K562 (cell line): Measurements from ENCODE around the gene VSIG10. TPM values are rescaled to one million over a fixed set of nuclear protein-coding genes. Genes with fewer than 3 reads are reported as not detected.

ENCODE experiments used
- ATF7 ChIP-seq: fragments of 450-650 bp; IDR thresholded peaks from 2 replicates; pipeline ENCODE4 v1.7.1; 2014; ENCODE audit warnings: mild to moderate bottlenecking, moderate library complexity
- CHD1 ChIP-seq: fragments of 200-600 bp; sonication (generic); IDR thresholded peaks from one replicate; pipeline ENCODE4 v1.6.1; 2012; ENCODE audit warnings: mild to moderate bottlenecking, moderate library complexity, low read length, inconsistent platforms
- FOXM1 ChIP-seq, 2 experiments: fragments of 450-650 bp in 1 of 2; sonication (generic) in 1 of 2; formaldehyde crosslinking in 1 of 2; IDR thresholded peaks; 2 replicates each; pipeline versions ENCODE4 v1.6.1 to v1.9.0; 2017 to 2022; ENCODE audit warnings: low read depth in 2 of 2, mild to moderate bottlenecking in 2 of 2, missing genetic modification reagents in 1 of 2, moderate library complexity in 1 of 2
- HNRNPUL1 ChIP-seq: fragments of 200-400 bp; formaldehyde crosslinking; IDR thresholded peaks from 2 replicates; pipeline ENCODE4 v1.6.1; 2017; ENCODE audit warnings: low read length
- MTA3 ChIP-seq: fragments of 450-650 bp; formaldehyde crosslinking; IDR thresholded peaks from 2 replicates; pipeline ENCODE4 v1.6.1; 2017; ENCODE audit warnings: mild to moderate bottlenecking, borderline replicate concordance
- PHF21A ChIP-seq: fragments of 450-650 bp; IDR thresholded peaks from 2 replicates; pipeline ENCODE4 v1.6.1; 2017; ENCODE audit warnings: low read depth, borderline replicate concordance
- ZNF316 ChIP-seq: fragments of 450-650 bp; IDR thresholded peaks from 2 replicates; pipeline ENCODE4 v1.6.1; 2016
- ZSCAN29 ChIP-seq: fragments of 450-650 bp; IDR thresholded peaks from 2 replicates; pipeline ENCODE4 v1.6.1; 2017
- polyA plus RNA-seq, 8 experiments: library from polyadenylated mRNA; depleted of rRNA in 4 of 8; stranded (reverse) in 5 of 8; unstranded in 3 of 8; fragments of >200 nt; fragmentation: Nextera tagmentation in 2 of 8; fragmentation: Illumina TruSeq in 1 of 8; extraction: Ambion mirVana in 2 of 8; extraction: Trizol in 1 of 8; gene quantifications; 2 replicates each; pipeline versions ENCODE4 v1.2.1 to v1.2.3, GENCODE V29; 2011 to 2014; ENCODE audit warnings: inconsistent platforms in 1 of 8, missing spikeins in 1 of 8
- total RNA-seq, 7 experiments: library from RNA; depleted of rRNA in 6 of 7; stranded (reverse); fragments of >200 nt in 6 of 7; fragmentation: Illumina TruSeq in 2 of 7; extraction: Trizol in 2 of 7; gene quantifications; 2 replicates each; pipeline versions ENCODE4 v1.2.1 to v1.2.3, GENCODE V29; 2011 to 2021; ENCODE audit warnings: low replicate concordance in 1 of 7
- TF ChIP-seq, protein P1 (sequence below): fragments of 450-650 bp; formaldehyde crosslinking; IDR thresholded peaks from 2 replicates; pipeline ENCODE4 v1.4.0; 2022; ENCODE audit warnings: mild to moderate bottlenecking, moderate library complexity

The VSIG10 gene
- total and polyA plus RNA-seq, 9 of the 15 experiments (the other 6 are each of a cell fraction or from before 2014, with no cell fraction given): 4.1 to 8.8 (median 4.7) TPM

DNA sequence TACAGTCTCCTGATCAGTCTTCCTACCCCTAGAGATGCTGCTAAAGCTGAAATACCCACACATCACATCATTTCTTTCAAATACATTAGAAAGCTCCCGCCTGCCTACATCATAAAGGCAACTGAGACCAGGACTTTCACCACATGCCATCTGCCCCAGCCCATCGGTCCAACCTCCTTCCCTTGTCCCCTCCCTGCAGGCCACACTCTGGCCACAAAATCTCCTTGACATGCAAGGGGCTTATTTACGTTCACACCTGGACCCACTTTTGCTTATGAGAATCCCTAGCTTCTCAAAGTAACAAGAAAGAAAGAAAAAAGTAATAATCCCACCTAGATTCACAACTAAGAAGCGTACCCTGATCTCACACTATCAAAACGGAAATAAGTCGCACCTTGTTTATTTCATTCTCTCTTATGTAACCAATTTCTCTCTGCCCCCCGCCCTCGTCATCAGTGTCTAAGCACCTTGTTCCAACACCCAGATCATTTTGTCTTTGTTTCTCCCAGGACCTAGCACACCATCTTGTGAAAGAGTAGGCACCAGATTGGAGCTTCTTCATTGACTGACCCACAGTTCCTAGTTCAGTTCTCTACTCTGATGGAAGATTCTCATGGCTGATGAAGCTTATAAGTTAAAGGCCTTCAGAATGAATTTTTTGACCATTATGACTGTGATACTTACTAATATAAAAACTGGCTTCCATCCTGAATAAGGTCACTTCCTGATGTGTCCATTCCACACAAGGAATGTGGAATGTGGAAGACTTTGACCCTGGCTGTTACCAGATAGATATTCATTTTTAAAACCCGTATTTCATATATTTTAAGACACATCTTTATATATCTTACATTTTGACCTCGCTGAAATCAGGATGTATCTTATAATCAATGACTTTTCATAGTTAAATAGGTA is 50.5 kb downstream of the VSIG10 start (continued):
- TF ChIP-seq ATF7 (no peak), ZNF316 (no peak), ZSCAN29 (no peak), MTA3 (no peak), HNRNPUL1 (no peak), CHD1 (no peak), PHF21A (no peak), FOXM1 (IDR thresholded peaks at IDR 0.05; ENCODE audit: low read depth) (no peak), FOXM1 (CRISPR knock-in tag; IDR thresholded peaks at IDR 0.05; ENCODE audit: low read depth) (no peak)
- TF ChIP-seq, protein P1, sequence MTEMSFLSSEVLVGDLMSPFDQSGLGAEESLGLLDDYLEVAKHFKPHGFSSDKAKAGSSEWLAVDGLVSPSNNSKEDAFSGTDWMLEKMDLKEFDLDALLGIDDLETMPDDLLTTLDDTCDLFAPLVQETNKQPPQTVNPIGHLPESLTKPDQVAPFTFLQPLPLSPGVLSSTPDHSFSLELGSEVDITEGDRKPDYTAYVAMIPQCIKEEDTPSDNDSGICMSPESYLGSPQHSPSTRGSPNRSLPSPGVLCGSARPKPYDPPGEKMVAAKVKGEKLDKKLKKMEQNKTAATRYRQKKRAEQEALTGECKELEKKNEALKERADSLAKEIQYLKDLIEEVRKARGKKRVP (CRISPR knock-in tag): no peak
